Stimulated activated CD4-positive, alpha-beta T cell treated with anti-CD3 and anti-CD28 coated beads, Interleukin-12 subunit alpha, Interleukin-12 subunit beta, amount 100 ng/mL, for 24 hours (primary cell): ENCODE data around the gene PGP.

Experiments
- DNase-seq, 2 experiments: peaks; one replicate each; pipeline ENCODE4 v3.0.0-alpha.2; 2020; ENCODE audit warnings: low read depth in 2 of 2

Gene PGP

GRCh38 chr16:2200313-2200712, 14.3 kb downstream of the PGP start:
- no peak for DNase-seq

DNA sequence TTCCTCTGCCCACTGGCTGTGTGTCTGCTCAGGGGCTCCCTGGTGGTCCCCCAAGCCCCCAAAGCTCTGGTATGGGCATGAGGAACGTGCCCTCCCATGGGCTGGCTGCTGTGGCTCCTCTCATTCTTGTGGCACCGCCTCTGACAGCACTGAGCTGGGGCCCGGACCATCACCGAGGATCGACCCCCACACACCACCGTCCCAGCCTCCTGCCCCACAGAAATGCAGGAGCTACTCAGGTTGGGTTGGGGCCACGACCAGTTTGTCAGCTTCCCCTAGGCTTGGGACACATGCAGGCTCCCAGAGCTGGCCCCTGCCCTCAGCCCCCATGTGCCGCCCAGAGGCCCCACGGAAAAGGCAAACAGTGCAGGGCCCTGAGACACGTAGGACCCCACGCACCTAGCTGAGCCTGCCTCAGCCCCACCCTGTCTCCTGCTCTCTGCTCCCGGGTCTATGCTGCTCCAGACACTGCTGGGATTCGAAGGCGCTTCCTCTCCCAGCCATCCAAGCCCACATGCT, 15.0 kb downstream of the PGP start:
- no peak for DNase-seq

DNA sequence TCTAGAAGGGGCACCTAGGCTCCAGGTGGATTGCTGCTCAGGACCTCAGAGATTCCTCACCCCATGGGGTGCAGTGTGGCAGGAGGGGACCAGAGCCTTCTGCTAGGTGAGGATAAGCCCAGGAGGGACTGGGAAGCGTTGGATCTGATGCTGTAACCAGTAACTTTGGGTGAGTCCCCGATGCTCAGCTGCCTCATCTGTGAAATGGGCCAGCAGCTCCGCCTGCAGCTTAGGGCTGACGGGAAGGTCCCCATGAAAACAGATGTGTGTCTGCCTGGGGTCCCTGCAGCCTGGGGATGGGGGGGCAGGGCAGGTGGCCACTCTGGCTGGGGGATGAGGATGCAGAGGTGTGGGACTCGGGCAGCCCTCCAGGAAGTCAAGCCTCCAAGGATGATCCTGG, 15.5 kb downstream of the PGP start:
- no peak for DNase-seq

DNA sequence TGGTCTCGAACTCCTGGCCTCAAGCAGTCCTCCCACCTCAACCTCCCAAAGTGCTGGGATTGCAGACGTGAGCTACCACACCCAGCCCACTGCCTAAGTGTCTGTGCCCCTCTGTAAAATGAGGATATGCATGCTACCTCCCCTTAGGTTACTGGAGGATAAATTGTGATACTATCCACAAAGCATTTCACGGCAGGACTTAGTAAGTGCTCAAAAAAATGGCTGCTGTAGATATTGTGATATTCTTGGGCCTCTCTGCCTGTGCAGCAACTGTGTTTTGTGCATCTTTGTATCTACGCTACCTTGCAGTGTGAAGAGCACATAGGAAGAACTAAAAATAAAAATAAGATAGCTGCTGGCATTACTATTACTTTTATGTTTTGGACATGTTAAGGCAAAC, 16.4 kb downstream of the PGP start:
- DNase-seq = no peak

DNA sequence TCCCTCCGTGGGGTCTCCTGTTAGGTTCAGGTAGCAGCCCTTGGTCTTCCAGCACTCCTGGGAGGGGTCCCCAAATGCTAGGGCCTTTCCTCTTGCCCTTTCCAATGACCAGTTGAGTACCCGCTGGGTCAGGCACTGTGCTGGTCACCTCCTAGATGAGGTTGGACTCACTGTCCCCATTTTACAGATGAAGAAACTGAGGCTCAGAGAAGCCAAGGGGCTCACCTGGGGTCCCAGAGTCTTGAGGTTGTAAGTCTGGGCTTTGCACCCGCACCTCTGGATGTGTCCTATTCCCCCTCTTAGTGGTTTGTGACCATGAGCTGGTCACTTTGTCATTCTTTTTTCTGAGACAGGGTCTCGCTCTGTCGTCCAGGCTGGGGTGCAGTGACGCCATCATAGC, 16.9 kb downstream of the PGP start:
- no peak for DNase-seq

GRCh38 chr16:2196981-2197511, 17.6 kb downstream of the PGP start:
- no peak for DNase-seq

DNA sequence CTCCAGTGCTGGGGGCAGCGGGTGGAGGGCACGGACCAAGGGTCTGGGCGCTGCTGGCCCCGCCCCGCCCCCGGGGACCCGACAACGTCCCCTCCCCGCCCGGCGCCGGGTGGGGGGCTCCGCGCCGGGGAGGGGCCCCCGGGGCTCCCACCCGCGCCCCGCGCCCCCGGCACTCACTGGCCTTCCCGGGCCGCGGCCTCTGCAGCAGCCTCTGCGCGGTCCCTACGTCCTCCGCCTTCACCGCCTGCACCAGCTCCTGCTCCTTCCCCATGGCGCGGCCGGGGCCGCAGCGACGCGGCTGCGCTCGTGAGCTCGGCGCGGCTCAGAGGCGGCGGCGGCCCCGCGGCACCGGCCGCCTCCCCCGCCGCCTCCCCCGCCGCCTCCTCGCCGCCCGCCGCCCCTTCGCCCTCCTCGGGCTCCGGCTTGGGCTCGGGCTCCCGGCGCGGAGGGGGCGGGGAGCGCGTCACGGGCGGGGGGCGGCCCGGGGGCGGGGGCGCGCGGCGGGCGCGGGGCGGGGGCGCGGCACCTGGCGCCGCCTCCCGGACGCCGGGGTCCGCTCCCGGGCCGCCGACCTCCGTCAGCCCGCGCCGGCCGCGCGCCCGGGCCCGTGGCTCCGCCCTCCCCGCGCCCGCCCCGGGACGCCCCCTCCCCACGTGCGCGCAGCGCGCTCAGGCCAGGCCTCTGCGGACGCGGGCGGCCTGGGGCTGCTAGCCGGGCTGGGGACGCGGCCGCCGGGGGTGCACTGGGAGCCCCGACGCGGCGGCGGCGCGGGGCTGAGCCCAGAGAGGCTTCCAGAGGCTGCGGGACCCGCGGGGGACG, 18.3 kb downstream of the PGP start, which contains the start of gene CASKIN1:
Gene CASKIN1, minus strand, starts transcription at position 444 of the 819 bp plus-strand sequence. Its CDS starts 173 bp downstream, at position 271.
- DNase-seq = no peak

- no peak for DNase-seq
Observed at GRCh38 chr16:2195322-2196161, 19.1 kb downstream of the PGP start.

GRCh38 chr16:2194852-2195321, 19.8 kb downstream of the PGP start:
- no peak for DNase-seq

GRCh38 chr16:2194166-2194834, 20.3 kb downstream of the PGP start:
- no peak for DNase-seq

GRCh38 chr16:2191446-2191706, 23.3 kb downstream of the PGP start:
- no peak for DNase-seq

DNA sequence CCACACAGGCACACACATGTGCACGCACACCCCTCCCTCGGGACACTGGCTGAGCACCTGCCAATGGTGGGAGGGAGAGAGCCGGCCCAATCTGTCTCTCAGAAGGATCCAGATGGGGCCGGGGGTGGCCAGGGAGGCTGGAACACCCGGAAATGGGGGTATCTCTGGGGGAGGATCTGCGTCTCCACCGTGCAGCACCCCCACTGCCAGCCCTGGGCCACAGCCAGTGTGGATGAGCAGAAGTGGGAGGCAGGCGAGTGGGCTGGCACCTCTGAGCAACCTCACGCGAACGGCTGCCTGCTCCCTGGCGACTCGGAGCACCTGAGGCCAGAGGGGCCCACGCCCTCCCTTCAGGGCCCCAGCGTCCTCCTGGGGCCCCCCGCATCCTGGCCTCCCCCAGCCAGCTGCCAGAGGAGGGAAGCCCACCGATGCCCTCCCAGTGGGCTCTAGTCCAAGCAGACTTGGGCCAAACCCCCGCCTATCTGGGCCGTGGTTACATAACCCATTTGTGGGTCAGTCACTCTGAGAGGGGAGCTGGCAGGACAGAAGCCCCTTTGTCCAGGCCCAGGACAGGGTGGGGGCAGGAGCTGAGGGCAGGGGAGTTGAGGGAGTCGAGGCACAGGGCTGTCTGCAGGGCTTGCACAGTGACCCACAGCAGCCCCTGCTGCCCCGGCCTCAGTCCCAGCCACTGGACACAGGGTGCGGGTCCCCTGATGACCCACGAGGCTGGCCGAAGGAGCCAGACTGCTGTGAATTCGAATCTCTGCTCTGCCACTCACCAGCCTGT, 23.8 kb downstream of the PGP start:
- DNase-seq = no peak

DNA sequence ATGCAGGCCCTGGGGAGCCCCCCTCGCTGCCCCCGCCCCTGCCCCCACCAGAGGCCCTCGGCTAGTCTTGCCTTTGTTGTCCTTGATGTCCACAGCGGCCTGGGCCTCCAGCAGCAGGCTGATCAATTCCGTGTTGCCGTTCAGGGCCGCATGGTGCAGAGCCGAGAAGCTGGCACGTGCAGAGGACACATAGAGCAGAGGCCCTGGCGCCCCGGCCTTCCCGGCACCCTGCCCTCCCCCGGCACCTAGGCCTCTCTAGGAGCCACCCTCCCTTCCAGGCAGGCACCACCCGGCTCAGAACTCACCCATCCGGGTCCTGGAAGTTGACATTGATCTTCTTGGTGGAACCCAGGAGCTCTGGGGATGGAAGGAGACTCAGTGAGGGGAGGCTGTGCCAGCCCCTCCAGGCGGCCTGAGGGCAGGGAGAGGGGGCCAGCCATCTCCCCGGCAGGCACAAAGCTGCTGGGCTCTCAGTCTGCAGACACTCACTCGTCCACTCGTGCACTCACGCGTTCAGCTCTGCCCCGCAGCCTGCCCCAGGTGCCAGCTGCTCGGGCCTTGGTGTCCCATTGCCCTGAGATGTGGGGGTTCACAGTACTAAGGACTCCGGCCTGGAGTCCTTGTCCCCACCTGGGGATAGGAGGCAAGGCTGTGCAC, 24.5 kb downstream of the PGP start:
- no peak for DNase-seq

- no peak for DNase-seq
Observed at GRCh38 chr16:2189252-2189893, 25.3 kb downstream of the PGP start.

GRCh38 chr16:2188395-2188794, 26.2 kb downstream of the PGP start:
- no peak for DNase-seq

DNA sequence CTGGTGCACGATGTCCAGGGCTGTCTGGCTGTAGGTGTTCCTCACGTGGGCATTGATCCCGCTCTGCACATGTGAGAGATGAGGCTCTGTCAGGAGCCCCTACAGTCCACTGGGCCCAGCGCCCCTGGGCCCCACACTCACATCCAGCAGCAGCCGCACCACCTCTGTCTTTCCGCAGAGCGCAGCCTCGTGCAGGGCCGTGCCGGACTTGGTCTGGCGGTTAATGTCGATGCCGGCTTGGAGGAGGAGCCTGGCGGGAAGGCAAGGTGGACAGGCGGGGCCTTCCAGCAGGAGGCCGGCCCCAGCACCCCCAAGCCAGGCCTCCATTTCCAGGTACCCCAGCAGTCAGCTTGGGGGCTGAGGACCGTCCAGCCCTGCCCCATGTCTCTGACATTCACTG, 27.4 kb downstream of the PGP start:
- no peak for DNase-seq

- no peak for DNase-seq
Observed at GRCh38 chr16:2186505-2186904, 28.1 kb downstream of the PGP start.

DNA sequence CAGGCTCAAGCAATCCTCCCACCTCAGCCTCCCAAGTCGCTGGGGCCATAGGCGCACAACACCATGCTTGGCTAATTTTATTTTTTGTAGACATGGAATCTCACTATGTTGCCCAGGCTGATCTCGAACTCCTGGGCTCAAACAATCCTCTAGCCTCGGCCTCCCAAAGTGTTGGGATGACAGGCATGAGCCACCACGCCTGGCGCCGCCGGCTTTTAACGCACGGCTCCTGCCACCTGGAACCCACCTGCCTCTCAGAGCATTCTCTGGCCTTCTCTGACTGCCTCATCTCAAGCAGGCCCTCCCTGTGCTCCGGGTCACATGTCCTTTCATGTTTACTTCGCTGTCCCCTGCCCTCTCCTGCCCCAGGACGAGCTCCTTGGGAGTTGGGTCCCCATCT, 28.6 kb downstream of the PGP start:
- no peak for DNase-seq

DNA sequence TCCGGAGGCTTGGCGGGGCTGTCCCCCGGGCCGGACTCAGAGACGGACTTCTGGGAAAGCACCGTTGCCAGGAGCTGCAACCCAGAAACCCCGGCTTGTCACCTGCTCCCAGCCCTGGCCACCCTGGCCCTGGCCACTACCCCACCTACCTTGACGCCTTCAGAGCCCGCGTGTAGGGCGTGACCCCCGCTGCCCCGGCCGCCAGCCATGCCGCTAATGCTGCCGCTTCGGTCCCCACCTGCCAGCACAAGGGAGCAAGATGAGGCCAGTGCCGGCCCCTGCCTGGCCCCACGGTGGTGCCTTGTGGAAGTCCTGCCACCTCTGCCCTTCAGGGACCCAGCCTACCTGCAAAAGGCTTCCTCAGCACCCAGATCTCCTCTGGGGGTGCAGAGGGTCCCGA, 29.7 kb downstream of the PGP start:
- DNase-seq = no peak

DNA sequence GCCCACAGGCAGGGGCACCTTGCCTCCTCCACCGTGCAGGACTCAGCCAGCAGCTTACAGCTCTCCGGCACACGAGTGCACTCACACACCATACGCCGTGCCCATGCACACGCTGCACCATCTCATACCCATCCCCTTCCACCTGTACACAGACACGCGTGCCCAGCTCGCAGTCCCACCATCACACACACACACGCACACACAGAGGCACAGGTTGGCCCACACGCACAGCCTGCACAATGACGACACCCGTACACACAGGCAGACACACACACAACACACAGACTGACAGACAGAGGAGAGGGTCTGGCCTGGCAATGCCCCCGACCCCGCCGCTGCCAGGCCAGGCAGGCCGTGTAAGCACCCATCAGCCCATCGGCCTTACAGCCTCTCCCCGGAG, 30.3 kb downstream of the PGP start:
- DNase-seq = no peak
